Measurements from ENCODE around the gene ARL2BP. TPM values are rescaled to one million over a fixed set of nuclear protein-coding genes. Genes with fewer than 3 reads are reported as not detected.

The ARL2BP gene
- total RNA-seq, 1 experiment from 2014 or later: 104 TPM

GRCh38 chr16:57235128-57236021 is 9.7 kb upstream of the ARL2BP start:
- peak; percentile 75 for DNase-seq (ENCODE audit: low read depth)

GRCh38 chr16:57236022-57236350 is 9.1 kb upstream of the ARL2BP start:
- no peak for DNase-seq (ENCODE audit: low read depth)

- no peak for DNase-seq (ENCODE audit: low read depth)
These were observed 6.4 kb upstream of the ARL2BP start for GRCh38 chr16:57238682-57239081.

- no peak for DNase-seq (ENCODE audit: low read depth)
These were observed 6.0 kb upstream of the ARL2BP start for GRCh38 chr16:57239107-57239506.

GRCh38 chr16:57240851-57241250 is 4.2 kb upstream of the ARL2BP start:
- DNase-seq (ENCODE audit: low read depth): no peak

- no peak for DNase-seq (ENCODE audit: low read depth)
These were observed 2.4 kb upstream of the ARL2BP start for GRCh38 chr16:57242650-57243049.

GRCh38 chr16:57244463-57244766 is 644 bp upstream of the ARL2BP start:
- DNase-seq (ENCODE audit: low read depth): no peak

- DNase-seq (ENCODE audit: low read depth): peak; percentile 12
These were observed 534 bp downstream of the ARL2BP start for GRCh38 chr16:57245472-57246113.

- no peak for DNase-seq (ENCODE audit: low read depth)
These were observed 6.3 kb downstream of the ARL2BP start for GRCh38 chr16:57251352-57251751.

- no peak for DNase-seq (ENCODE audit: low read depth)
These were observed 7.2 kb downstream of the ARL2BP start for GRCh38 chr16:57252148-57252721.

- DNase-seq (ENCODE audit: low read depth): no peak
These were observed 8.4 kb downstream of the ARL2BP start for GRCh38 chr16:57253466-57253865.

GRCh38 chr16:57255686-57256415 is 10.8 kb downstream of the ARL2BP start:
- no peak for DNase-seq (ENCODE audit: low read depth)

- DNase-seq (ENCODE audit: low read depth): no peak
These were observed 11.7 kb downstream of the ARL2BP start for GRCh38 chr16:57256601-57257395.

- DNase-seq (ENCODE audit: low read depth): no peak
These were observed 12.5 kb downstream of the ARL2BP start for GRCh38 chr16:57257455-57258070.

GRCh38 chr16:57258226-57258909 is 13.3 kb downstream of the ARL2BP start:
- DNase-seq (ENCODE audit: low read depth): no peak

- DNase-seq (ENCODE audit: low read depth): no peak
These were observed 13.9 kb downstream of the ARL2BP start for GRCh38 chr16:57258910-57259475.

- DNase-seq (ENCODE audit: low read depth): peak; percentile 76
These were observed 15.4 kb downstream of the ARL2BP start for GRCh38 chr16:57260294-57260929.

- no peak for DNase-seq (ENCODE audit: low read depth)
These were observed 16.7 kb downstream of the ARL2BP start for GRCh38 chr16:57261806-57262205.

- DNase-seq (ENCODE audit: low read depth): no peak
These were observed 17.9 kb downstream of the ARL2BP start for GRCh38 chr16:57262841-57263540.

Measured in M059J (cell line).